ENCODE data around the gene ZNF346. TPM values are rescaled to one million over a fixed set of nuclear protein-coding genes. Genes with fewer than 3 reads are reported as not detected.

ZNF346 gene
- total and polyA plus RNA-seq, 3 experiments from 2014 or later = 16.8 to 22.0 (median 19.5) TPM

- no peak overlapping the region for H3K27ac ChIP-seq (ENCODE audit: low read depth, low read length)
- no peak for DNase-seq
- Mint-ChIP-seq H3K9me3 (no peaks in the 10 kb centered on the region), H3K27me3 (peaks cover 3 to 13% of the 10 kb centered on the region in 2 donors), H3K36me3 (no peaks in the 10 kb centered on the region), H3K27ac (peak overlapping the region in 3 of 8 donors; percentile 18 to 52 (median 35)), H3K4me3 (peak overlapping the region; percentile 11 to 88 (median 60)), H3K4me1 (peaks cover 9 to 13% (median 11%) of the 10 kb centered on the region in 3 donors)
- H3K4me1 ChIP-seq (ENCODE audit: insufficient read depth, low read length) = peaks cover 8% of the 10 kb centered on the region
- no peaks in the 10 kb centered on the region for H3K36me3 ChIP-seq (ENCODE audit: insufficient read depth, low read length)
- H3K9me3 ChIP-seq (ENCODE audit: low read length) = no peaks in the 10 kb centered on the region
- ChIA-PET POLR2A (no interaction called here), CTCF (interaction anchor here (1.0 to 4.4 kb wide), 4 partner anchors 9 to 25 kb away, joined by 3 to 26 read pairs (median 8); no protein-coding TSS in a partner anchor)
- no peak overlapping the region for H3K4me3 ChIP-seq (ENCODE audit: low read length)
- H3K27me3 ChIP-seq (ENCODE audit: insufficient read depth, low read length, poor library complexity, severe bottlenecking) = no peaks in the 10 kb centered on the region
Observed at GRCh38 chr5:177085985-177086653, 63.6 kb downstream of the ZNF346 start.

- Histone ChIP-seq H3K4me1 (ENCODE audit: insufficient read depth, low read length) (peaks cover 8% of the 10 kb centered on the region), H3K9me3 (ENCODE audit: low read length) (no peaks in the 10 kb centered on the region), H3K27me3 (ENCODE audit: insufficient read depth, low read length, poor library complexity, severe bottlenecking) (no peaks in the 10 kb centered on the region), H3K36me3 (ENCODE audit: insufficient read depth, low read length) (no peaks in the 10 kb centered on the region), H3K4me3 (ENCODE audit: low read length) (peak within 1 kb of the TSS; percentile 49), H3K27ac (ENCODE audit: low read depth, low read length) (no peak within 1 kb of the TSS)
- Mint-ChIP-seq H3K36me3 (no peaks in the 10 kb centered on the region), H3K27ac (peak within 1 kb of the TSS in 3 of 8 donors; percentile 18 to 52 (median 35)), H3K27me3 (peaks cover 3 to 13% of the 10 kb centered on the region in 2 donors), H3K4me1 (peaks cover 9 to 13% (median 11%) of the 10 kb centered on the region in 3 donors), H3K4me3 (peak within 1 kb of the TSS; percentile 11 to 88 (median 62)), H3K9me3 (no peaks in the 10 kb centered on the region)
- ChIA-PET POLR2A (no interaction called here), CTCF (interaction anchor here (0.8 to 4.4 kb wide), 6 partner anchors 9 to 47 kb away, joined by 3 to 26 read pairs (median 4); no protein-coding TSS in a partner anchor)
- DNase-seq = peak; percentile 59 to 76 (median 71)
Observed at GRCh38 chr5:177086654-177087397, 64.3 kb downstream of the ZNF346 start, which contains the start of gene FGFR4. TSS of gene FGFR4 (plus strand) at chr5:177086915. CDS start at chr5:177089603, 2,688 bp downstream.

GRCh38 chr5:177087398-177088005, 65.0 kb downstream of the ZNF346 start:
- Histone ChIP-seq H3K27me3 (ENCODE audit: insufficient read depth, low read length, poor library complexity, severe bottlenecking) (no peaks in the 10 kb centered on the region), H3K27ac (ENCODE audit: low read depth, low read length) (no peak overlapping the region), H3K4me1 (ENCODE audit: insufficient read depth, low read length) (peaks cover 8% of the 10 kb centered on the region), H3K36me3 (ENCODE audit: insufficient read depth, low read length) (no peaks in the 10 kb centered on the region), H3K4me3 (ENCODE audit: low read length) (peak overlapping the region; percentile 49), H3K9me3 (ENCODE audit: low read length) (no peaks in the 10 kb centered on the region)
- H3K27me3 Mint-ChIP-seq = peaks cover 3 to 13% of the 10 kb centered on the region in 2 donors
- no peaks in the 10 kb centered on the region for H3K36me3 Mint-ChIP-seq
- peaks cover 9 to 13% (median 11%) of the 10 kb centered on the region in 3 donors for H3K4me1 Mint-ChIP-seq
- H3K9me3 Mint-ChIP-seq = no peaks in the 10 kb centered on the region
- CTCF ChIA-PET = interaction anchor here (0.8 to 4.4 kb wide), 6 partner anchors 10 to 46 kb away, joined by 3 to 26 read pairs (median 4); no protein-coding TSS in a partner anchor
- no peak overlapping the region for H3K27ac Mint-ChIP-seq
- peak overlapping the region in 6 of 7 donors; percentile 6 to 83 (median 37) for H3K4me3 Mint-ChIP-seq
- POLR2A ChIA-PET = no interaction called here
- no peak for DNase-seq

GRCh38 chr5:177089127-177089526, 66.6 kb downstream of the ZNF346 start:
- Histone ChIP-seq H3K9me3 (ENCODE audit: low read length) (no peaks in the 10 kb centered on the region), H3K27ac (ENCODE audit: low read depth, low read length) (no peak overlapping the region), H3K27me3 (ENCODE audit: insufficient read depth, low read length, poor library complexity, severe bottlenecking) (no peaks in the 10 kb centered on the region), H3K4me3 (ENCODE audit: low read length) (no peak overlapping the region), H3K36me3 (ENCODE audit: insufficient read depth, low read length) (no peaks in the 10 kb centered on the region), H3K4me1 (ENCODE audit: insufficient read depth, low read length) (peaks cover 8% of the 10 kb centered on the region)
- ChIA-PET CTCF (interaction anchor here (0.8 kb wide), 1 partner anchor 17 kb away, joined by 3 read pairs; no protein-coding TSS in a partner anchor), POLR2A (no interaction called here)
- Mint-ChIP-seq H3K9me3 (no peaks in the 10 kb centered on the region), H3K4me3 (peak overlapping the region in 2 of 7 donors; percentile 32 to 44), H3K27me3 (peaks cover 0 to 9% of the 10 kb centered on the region in 2 donors), H3K27ac (peak overlapping the region in 1 of 8 donors; percentile 52), H3K36me3 (no peaks in the 10 kb centered on the region), H3K4me1 (peaks cover 9 to 13% (median 11%) of the 10 kb centered on the region in 3 donors)
- DNase-seq = no peak

GRCh38 chr5:177089825-177090641, 67.5 kb downstream of the ZNF346 start:
- Mint-ChIP-seq H3K4me1 (peaks cover 9 to 13% (median 11%) of the 10 kb centered on the region in 3 donors), H3K9me3 (no peaks in the 10 kb centered on the region), H3K27me3 (peaks cover 0 to 7% of the 10 kb centered on the region in 2 donors), H3K4me3 (no peak overlapping the region), H3K36me3 (no peaks in the 10 kb centered on the region), H3K27ac (peak overlapping the region in 1 of 8 donors; percentile 56)
- no peaks in the 10 kb centered on the region for H3K36me3 ChIP-seq (ENCODE audit: insufficient read depth, low read length)
- no peaks in the 10 kb centered on the region for H3K9me3 ChIP-seq (ENCODE audit: low read length)
- DNase-seq = no peak
- POLR2A ChIA-PET = no interaction called here
- CTCF ChIA-PET = interaction anchor here (0.8 kb wide), 1 partner anchor 18 kb away, joined by 3 read pairs; no protein-coding TSS in a partner anchor
- H3K4me3 ChIP-seq (ENCODE audit: low read length) = no peak overlapping the region
- H3K4me1 ChIP-seq (ENCODE audit: insufficient read depth, low read length) = peaks cover 8% of the 10 kb centered on the region
- H3K27ac ChIP-seq (ENCODE audit: low read depth, low read length) = no peak overlapping the region
- no peaks in the 10 kb centered on the region for H3K27me3 ChIP-seq (ENCODE audit: insufficient read depth, low read length, poor library complexity, severe bottlenecking)

GRCh38 chr5:177090813-177091212, 68.3 kb downstream of the ZNF346 start:
- Mint-ChIP-seq H3K27ac (no peak overlapping the region), H3K4me1 (peaks cover 9 to 13% (median 10%) of the 10 kb centered on the region in 3 donors), H3K27me3 (peaks cover 0 to 4% of the 10 kb centered on the region in 2 donors), H3K4me3 (no peak overlapping the region), H3K9me3 (no peaks in the 10 kb centered on the region), H3K36me3 (no peaks in the 10 kb centered on the region)
- no peak for DNase-seq
- no peaks in the 10 kb centered on the region for H3K27me3 ChIP-seq (ENCODE audit: insufficient read depth, low read length, poor library complexity, severe bottlenecking)
- POLR2A ChIA-PET = no interaction called here
- no peaks in the 10 kb centered on the region for H3K9me3 ChIP-seq (ENCODE audit: low read length)
- no peaks in the 10 kb centered on the region for H3K36me3 ChIP-seq (ENCODE audit: insufficient read depth, low read length)
- peaks cover 8% of the 10 kb centered on the region for H3K4me1 ChIP-seq (ENCODE audit: insufficient read depth, low read length)
- no peak overlapping the region for H3K27ac ChIP-seq (ENCODE audit: low read depth, low read length)
- no peak overlapping the region for H3K4me3 ChIP-seq (ENCODE audit: low read length)
- CTCF ChIA-PET = no interaction called here

- H3K27ac Mint-ChIP-seq = no peak overlapping the region
- no peak overlapping the region for H3K4me3 ChIP-seq (ENCODE audit: low read length)
- DNase-seq = no peak
- H3K27me3 Mint-ChIP-seq = peaks cover 0 to 4% of the 10 kb centered on the region in 2 donors
- no peak overlapping the region for H3K27ac ChIP-seq (ENCODE audit: low read depth, low read length)
- H3K9me3 ChIP-seq (ENCODE audit: low read length) = no peaks in the 10 kb centered on the region
- H3K4me3 Mint-ChIP-seq = no peak overlapping the region
- H3K36me3 Mint-ChIP-seq = no peaks in the 10 kb centered on the region
- no peaks in the 10 kb centered on the region for H3K36me3 ChIP-seq (ENCODE audit: insufficient read depth, low read length)
- peaks cover 5 to 8% (median 6%) of the 10 kb centered on the region in 3 donors for H3K4me1 Mint-ChIP-seq
- H3K4me1 ChIP-seq (ENCODE audit: insufficient read depth, low read length) = peaks cover 8% of the 10 kb centered on the region
- CTCF ChIA-PET = no interaction called here
- no peaks in the 10 kb centered on the region for H3K9me3 Mint-ChIP-seq
- POLR2A ChIA-PET = no interaction called here
- no peaks in the 10 kb centered on the region for H3K27me3 ChIP-seq (ENCODE audit: insufficient read depth, low read length, poor library complexity, severe bottlenecking)
Observed at GRCh38 chr5:177091232-177091631, 68.7 kb downstream of the ZNF346 start.

Measured in CD8-positive, alpha-beta memory T cell (primary cell).